Mammary epithelial cell (primary cell): ENCODE results near the gene SCN1B.

Experiments used
- CTCF ChIP-seq, 2 donors: IDR thresholded peaks in 1 of 2; conservative IDR thresholded peaks in 1 of 2; 2 replicates each; pipeline ENCODE4 v1.5.1; 2011 to 2012; ENCODE audit warnings: inconsistent platforms in 2 of 2, low read length in 2 of 2, mild to moderate bottlenecking in 2 of 2, control low read depth in 1 of 2, low read depth in 1 of 2; ENCODE audit not compliant: insufficient read depth in 1 of 2; ENCODE audit errors: extremely low read depth in 1 of 2
- EZH2 ChIP-seq: IDR thresholded peaks from 2 replicates; pipeline ENCODE4 v1.6.1; 2012; ENCODE audit warnings: low read length, inconsistent platforms, borderline replicate concordance

- TF ChIP-seq EZH2 = no peak
- TF ChIP-seq CTCF (conservative IDR thresholded peaks at IDR 0.05 in 1 of 2, IDR thresholded peaks at IDR 0.05 in 1 of 2; ENCODE audit: extremely low read depth in 1 of 2, insufficient read depth in 1 of 2, low read depth in 1 of 2, low read length in 2 of 2) = no peak
Observed at GRCh38 chr19:35042954-35043604, 12.8 kb downstream of the SCN1B start.
